Activated CD8-positive, alpha-beta memory T cell treated with anti-CD3 and anti-CD28 coated beads, Interleukin-2, amount 10 ng/mL, durations not matched to agents 7 days and 5 days (primary cell): ENCODE data around the gene TMEFF1. TPM values are rescaled to one million over a fixed set of nuclear protein-coding genes. Genes with fewer than 3 reads are reported as not detected.

Source experiments
- ATAC-seq: fragments of 150-1000 bp; cut with Tn5 transposase; one replicate; pipeline ENCODE4 v1.10.0; 2021; ENCODE audit warnings: moderate library complexity
- CTCF ChIA-PET: fragments of 350-600 bp; sonication (Branson Sonifier 250); formaldehyde crosslinking; loops from one replicate; lab custom pipeline; 2021; ENCODE audit warnings: antibody characterized with exemption; lab: Charles Lee
- DNase-seq: peaks from one replicate; pipeline ENCODE4 v3.0.0-alpha.2; 2020
- H3K27ac Mint-ChIP-seq: one replicate; pipeline ENCODE4 v1.8.0; 2021; ENCODE audit warnings: mild to moderate bottlenecking, mixed read lengths
- H3K27me3 Mint-ChIP-seq: one replicate; pipeline ENCODE4 v1.8.0; 2021; ENCODE audit warnings: mixed read lengths
- H3K36me3 Mint-ChIP-seq: one replicate; pipeline ENCODE4 v1.8.0; 2021; ENCODE audit warnings: mild to moderate bottlenecking, mixed read lengths
- H3K4me1 Mint-ChIP-seq: one replicate; pipeline ENCODE4 v1.8.0; 2021; ENCODE audit warnings: mixed read lengths
- H3K4me3 Mint-ChIP-seq: one replicate; pipeline ENCODE4 v1.8.0; 2021; ENCODE audit warnings: mild to moderate bottlenecking, moderate library complexity, mixed read lengths
- H3K9me3 Mint-ChIP-seq: one replicate; pipeline ENCODE4 v1.8.0; 2022; ENCODE audit warnings: low read depth, mixed read lengths
- total RNA-seq, 2 experiments: library from RNA; stranded (reverse); gene quantifications; one replicate each; pipeline ENCODE4 v1.2.3, GENCODE V29; 2021

Gene TMEFF1
- total RNA-seq, 2 experiments from 2014 or later, result 0.49 TPM; not detected in 1

GRCh38 chr9:100578610-100579009, 105.7 kb downstream of the TMEFF1 start:
- no peak for DNase-seq
- Mint-ChIP-seq H3K36me3 (no peaks in the 10 kb centered on the region), H3K27me3 (peaks cover 7% of the 10 kb centered on the region), H3K4me3 (no peak overlapping the region), H3K27ac (no peak overlapping the region), H3K9me3 (no peaks in the 10 kb centered on the region), H3K4me1 (peaks cover 6% of the 10 kb centered on the region)
- CTCF ChIA-PET, result no interaction called here
- no peak for ATAC-seq

DNA sequence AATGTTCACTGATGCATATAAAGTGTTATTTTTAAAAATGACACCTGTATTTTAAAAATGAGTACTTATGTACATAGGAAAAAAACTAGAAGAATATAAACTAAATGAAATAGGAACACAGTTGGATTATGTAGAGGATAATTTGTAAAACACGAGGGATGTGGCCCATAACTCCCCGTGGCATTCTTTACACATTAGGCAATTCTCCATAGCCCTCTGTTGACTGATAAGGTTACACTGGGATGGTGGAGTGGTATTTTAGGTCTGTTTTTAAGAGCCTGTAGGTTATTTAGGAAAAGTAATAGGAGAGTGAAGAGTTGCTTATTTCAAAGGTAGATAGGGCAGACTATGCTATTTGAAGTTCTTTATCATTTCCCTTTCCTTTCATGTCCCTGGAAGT, 106.7 kb downstream of the TMEFF1 start:
- CTCF ChIA-PET, result no interaction called here
- Mint-ChIP-seq H3K36me3 (no peaks in the 10 kb centered on the region), H3K4me1 (peaks cover 6% of the 10 kb centered on the region), H3K27me3 (peaks cover 7% of the 10 kb centered on the region), H3K9me3 (no peaks in the 10 kb centered on the region), H3K27ac (no peak overlapping the region), H3K4me3 (no peak overlapping the region)
- DNase-seq (no peak), ATAC-seq (no peak)

DNA sequence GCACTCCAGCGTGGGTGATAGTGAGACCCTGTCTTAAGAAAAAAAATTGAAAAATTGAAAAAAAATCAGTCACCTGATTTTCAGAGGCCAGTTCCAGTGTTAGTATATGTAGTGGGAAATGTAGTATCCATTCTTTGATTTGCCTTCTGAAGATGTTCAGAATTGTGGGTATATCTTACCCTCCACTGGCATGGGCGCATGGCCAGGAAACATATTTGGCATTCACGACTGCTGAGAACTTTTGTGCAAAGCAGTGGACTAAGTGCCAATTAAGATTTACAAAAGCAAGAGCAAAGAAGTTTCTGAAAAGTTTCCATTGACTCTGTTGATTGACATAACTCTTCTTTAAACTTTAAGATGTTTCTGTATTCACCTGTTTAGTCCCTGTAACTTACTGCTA, 107.3 kb downstream of the TMEFF1 start:
- Mint-ChIP-seq H3K36me3 (no peaks in the 10 kb centered on the region), H3K4me3 (no peak overlapping the region), H3K27me3 (peaks cover 7% of the 10 kb centered on the region), H3K9me3 (no peaks in the 10 kb centered on the region), H3K27ac (no peak overlapping the region), H3K4me1 (peaks cover 6% of the 10 kb centered on the region)
- DNase-seq (no peak), ATAC-seq (no peak)
- CTCF ChIA-PET, result no interaction called here

GRCh38 chr9:100581081-100581480, 108.1 kb downstream of the TMEFF1 start:
- Mint-ChIP-seq H3K9me3 (no peaks in the 10 kb centered on the region), H3K27me3 (peaks cover 7% of the 10 kb centered on the region), H3K36me3 (no peaks in the 10 kb centered on the region), H3K4me1 (peaks cover under 1% of the 10 kb centered on the region), H3K27ac (no peak overlapping the region), H3K4me3 (no peak overlapping the region)
- ATAC-seq, result no peak
- no peak for DNase-seq
- CTCF ChIA-PET, result no interaction called here

GRCh38 chr9:100581661-100582060, 108.7 kb downstream of the TMEFF1 start:
- no peaks in the 10 kb centered on the region for H3K9me3 Mint-ChIP-seq
- no peaks in the 10 kb centered on the region for H3K4me1 Mint-ChIP-seq
- DNase-seq, result no peak
- no peaks in the 10 kb centered on the region for H3K36me3 Mint-ChIP-seq
- peaks cover 7% of the 10 kb centered on the region for H3K27me3 Mint-ChIP-seq
- H3K4me3 Mint-ChIP-seq, result no peak overlapping the region
- ATAC-seq, result no peak
- H3K27ac Mint-ChIP-seq, result no peak overlapping the region
- CTCF ChIA-PET, result no interaction called here

- Mint-ChIP-seq H3K4me1 (no peaks in the 10 kb centered on the region), H3K4me3 (no peak overlapping the region), H3K9me3 (no peaks in the 10 kb centered on the region), H3K27ac (no peak overlapping the region), H3K27me3 (peaks cover 7% of the 10 kb centered on the region), H3K36me3 (no peaks in the 10 kb centered on the region)
- DNase-seq (no peak), ATAC-seq (no peak)
- CTCF ChIA-PET, result no interaction called here
These were observed 110.3 kb downstream of the TMEFF1 start for GRCh38 chr9:100583014-100583802.

GRCh38 chr9:100584951-100585350, 112.0 kb downstream of the TMEFF1 start:
- ATAC-seq (no peak), DNase-seq (no peak)
- no peak overlapping the region for H3K4me3 Mint-ChIP-seq
- H3K27me3 Mint-ChIP-seq, result peaks cover 7% of the 10 kb centered on the region
- CTCF ChIA-PET, result no interaction called here
- H3K27ac Mint-ChIP-seq, result no peak overlapping the region
- no peaks in the 10 kb centered on the region for H3K9me3 Mint-ChIP-seq
- H3K4me1 Mint-ChIP-seq, result no peaks in the 10 kb centered on the region
- no peaks in the 10 kb centered on the region for H3K36me3 Mint-ChIP-seq

GRCh38 chr9:100586093-100586492, 113.1 kb downstream of the TMEFF1 start:
- Mint-ChIP-seq H3K9me3 (no peaks in the 10 kb centered on the region), H3K4me1 (no peaks in the 10 kb centered on the region), H3K4me3 (no peak overlapping the region), H3K27me3 (peaks cover 6% of the 10 kb centered on the region), H3K27ac (no peak overlapping the region), H3K36me3 (no peaks in the 10 kb centered on the region)
- DNase-seq, result no peak
- ATAC-seq, result no peak
- CTCF ChIA-PET, result interaction anchor here (1.0 kb wide), 1 partner anchor 9 kb away, joined by 3 read pairs; no protein-coding TSS in a partner anchor

GRCh38 chr9:100587375-100587774, 114.4 kb downstream of the TMEFF1 start:
- Mint-ChIP-seq H3K36me3 (no peaks in the 10 kb centered on the region), H3K27me3 (no peaks in the 10 kb centered on the region), H3K9me3 (no peaks in the 10 kb centered on the region), H3K4me3 (no peak overlapping the region), H3K27ac (no peak overlapping the region), H3K4me1 (no peaks in the 10 kb centered on the region)
- DNase-seq, result no peak
- no peak for ATAC-seq
- CTCF ChIA-PET, result no interaction called here

DNA sequence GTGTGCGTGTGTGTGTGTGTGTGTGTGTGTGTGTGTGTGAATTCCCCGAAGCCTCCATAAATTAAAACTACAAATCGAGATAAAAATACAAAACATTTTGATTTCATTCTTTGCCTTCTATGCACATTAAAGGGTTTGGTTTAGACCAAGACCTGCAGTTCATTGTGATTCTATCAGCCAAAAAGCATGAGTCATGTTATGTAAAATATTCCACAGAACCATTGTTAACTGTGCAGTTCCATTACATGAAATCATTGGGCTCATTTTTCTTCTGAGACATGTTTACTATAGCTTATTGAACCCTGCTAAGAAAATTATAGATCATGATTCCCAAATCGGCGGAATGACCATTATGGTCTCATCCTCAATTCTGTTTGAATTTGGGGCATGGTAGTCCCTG, 116.6 kb downstream of the TMEFF1 start:
- H3K9me3 Mint-ChIP-seq, result no peaks in the 10 kb centered on the region
- no peak overlapping the region for H3K27ac Mint-ChIP-seq
- H3K4me3 Mint-ChIP-seq, result no peak overlapping the region
- H3K36me3 Mint-ChIP-seq, result no peaks in the 10 kb centered on the region
- DNase-seq, result no peak
- no peak for ATAC-seq
- CTCF ChIA-PET, result no interaction called here
- no peaks in the 10 kb centered on the region for H3K4me1 Mint-ChIP-seq
- no peaks in the 10 kb centered on the region for H3K27me3 Mint-ChIP-seq

GRCh38 chr9:100590481-100590880, 117.5 kb downstream of the TMEFF1 start:
- Mint-ChIP-seq H3K27ac (no peak overlapping the region), H3K4me3 (no peak overlapping the region), H3K9me3 (no peaks in the 10 kb centered on the region), H3K27me3 (no peaks in the 10 kb centered on the region), H3K4me1 (peaks cover 3% of the 10 kb centered on the region), H3K36me3 (no peaks in the 10 kb centered on the region)
- DNase-seq (no peak), ATAC-seq (no peak)
- CTCF ChIA-PET, result interaction anchor here (0.6 to 2.2 kb wide), 2 partner anchors 10 to 85 kb away, joined by 3 to 6 read pairs; no protein-coding TSS in a partner anchor

DNA sequence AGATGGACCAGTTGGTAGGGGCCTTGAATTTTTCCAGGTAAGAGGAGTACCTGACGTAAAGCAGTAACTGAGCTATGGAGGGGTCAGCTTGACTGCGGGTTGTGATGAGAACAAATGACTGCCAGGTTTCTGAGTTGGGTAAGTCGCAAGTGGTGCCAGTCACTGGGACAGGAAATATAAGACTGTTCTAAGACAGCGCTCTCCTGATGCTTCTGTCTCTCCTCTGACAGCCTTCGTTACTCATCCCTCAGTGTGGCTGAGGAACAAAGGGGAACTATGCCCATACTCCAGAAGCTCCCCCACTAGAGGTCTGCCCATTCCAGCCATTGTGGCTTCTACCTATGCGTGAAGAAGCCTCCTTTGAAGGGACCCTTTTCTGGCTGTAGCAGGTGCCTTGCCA, 118.2 kb downstream of the TMEFF1 start:
- Mint-ChIP-seq H3K27ac (no peak overlapping the region), H3K4me1 (peaks cover 3% of the 10 kb centered on the region), H3K36me3 (no peaks in the 10 kb centered on the region), H3K4me3 (no peak overlapping the region), H3K9me3 (no peaks in the 10 kb centered on the region), H3K27me3 (peaks cover 4% of the 10 kb centered on the region)
- DNase-seq (no peak), ATAC-seq (no peak)
- CTCF ChIA-PET, result interaction anchor here (2.2 kb wide), 1 partner anchor 10 kb away, joined by 6 read pairs; no protein-coding TSS in a partner anchor

DNA sequence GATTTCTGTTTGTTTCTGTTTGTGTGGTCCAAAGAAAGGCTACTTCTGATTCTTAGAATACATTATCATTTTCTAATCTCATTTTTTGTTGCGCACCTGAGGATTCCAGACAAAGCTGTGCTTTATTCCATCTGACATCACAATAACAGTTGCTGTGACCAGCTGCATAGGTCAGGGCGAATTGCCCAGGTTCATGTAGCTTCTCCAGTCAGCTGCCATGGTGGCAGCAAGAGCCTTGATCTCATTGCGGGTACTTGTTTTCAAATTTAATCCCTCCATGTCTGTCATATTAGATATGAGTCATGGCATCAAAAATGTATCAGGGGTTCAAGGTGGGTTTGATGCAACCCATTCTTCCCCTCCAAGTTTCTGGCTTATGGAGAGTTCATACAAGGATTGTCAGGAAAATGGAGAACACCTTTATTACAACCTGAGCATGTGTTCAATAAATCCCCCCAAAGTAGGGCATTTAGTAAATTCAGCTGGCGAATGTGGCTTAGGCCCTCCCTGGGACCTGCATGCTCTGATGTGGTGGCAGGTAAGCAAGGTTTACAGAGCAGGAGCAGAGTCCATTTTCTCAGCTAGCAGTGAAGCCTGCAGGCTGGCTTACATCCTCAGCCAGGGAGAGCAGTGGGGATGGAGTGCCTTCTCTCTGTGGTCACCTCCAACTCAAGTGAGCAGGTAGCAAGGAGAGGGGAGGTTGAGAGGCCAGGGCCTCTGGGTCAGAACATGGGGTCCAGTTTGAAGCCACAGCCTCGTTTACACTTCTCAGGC, 118.9 kb downstream of the TMEFF1 start:
- CTCF ChIA-PET, result interaction anchor here (2.2 kb wide), 1 partner anchor 9 kb away, joined by 6 read pairs; no protein-coding TSS in a partner anchor
- no peak for DNase-seq
- no peak for ATAC-seq
- Mint-ChIP-seq H3K4me3 (no peak overlapping the region), H3K27me3 (peaks cover 5% of the 10 kb centered on the region), H3K27ac (no peak overlapping the region), H3K9me3 (no peaks in the 10 kb centered on the region), H3K4me1 (peaks cover 3% of the 10 kb centered on the region), H3K36me3 (no peaks in the 10 kb centered on the region)
